ENCODE measurements around the gene ROR2.
"Not testable (repeated sequence)": the region's sequence is repeated elsewhere in the genome, so short reads cannot be mapped to it uniquely, and the experiment has no call there.

DNA sequence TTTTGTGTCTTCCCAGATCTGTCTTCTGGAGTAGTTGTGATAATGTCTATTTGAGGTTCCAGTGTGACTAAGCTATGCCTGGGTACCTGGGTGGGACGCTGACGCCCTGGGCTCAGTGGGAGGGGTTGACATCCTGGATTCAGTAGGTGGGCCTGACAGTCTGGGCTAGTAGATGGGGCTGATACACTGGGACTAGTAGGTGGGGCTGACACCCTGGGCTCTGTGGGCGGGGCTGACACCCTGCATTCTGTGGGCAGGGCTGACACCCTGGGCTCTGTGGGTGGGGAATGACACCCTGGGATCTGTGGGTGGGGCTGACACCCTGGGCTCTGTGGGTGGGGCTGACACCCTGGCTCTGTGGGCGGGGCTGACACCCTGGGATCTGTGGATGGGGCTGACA lies 153.5 kb downstream of the ROR2 start:
- TF ChIP-seq, protein P1, sequence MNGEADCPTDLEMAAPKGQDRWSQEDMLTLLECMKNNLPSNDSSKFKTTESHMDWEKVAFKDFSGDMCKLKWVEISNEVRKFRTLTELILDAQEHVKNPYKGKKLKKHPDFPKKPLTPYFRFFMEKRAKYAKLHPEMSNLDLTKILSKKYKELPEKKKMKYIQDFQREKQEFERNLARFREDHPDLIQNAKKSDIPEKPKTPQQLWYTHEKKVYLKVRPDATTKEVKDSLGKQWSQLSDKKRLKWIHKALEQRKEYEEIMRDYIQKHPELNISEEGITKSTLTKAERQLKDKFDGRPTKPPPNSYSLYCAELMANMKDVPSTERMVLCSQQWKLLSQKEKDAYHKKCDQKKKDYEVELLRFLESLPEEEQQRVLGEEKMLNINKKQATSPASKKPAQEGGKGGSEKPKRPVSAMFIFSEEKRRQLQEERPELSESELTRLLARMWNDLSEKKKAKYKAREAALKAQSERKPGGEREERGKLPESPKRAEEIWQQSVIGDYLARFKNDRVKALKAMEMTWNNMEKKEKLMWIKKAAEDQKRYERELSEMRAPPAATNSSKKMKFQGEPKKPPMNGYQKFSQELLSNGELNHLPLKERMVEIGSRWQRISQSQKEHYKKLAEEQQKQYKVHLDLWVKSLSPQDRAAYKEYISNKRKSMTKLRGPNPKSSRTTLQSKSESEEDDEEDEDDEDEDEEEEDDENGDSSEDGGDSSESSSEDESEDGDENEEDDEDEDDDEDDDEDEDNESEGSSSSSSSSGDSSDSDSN (CRISPR knock-in tag; IDR thresholded peaks at IDR 0.05), result not testable (repeated sequence)
- not testable (repeated sequence) for TF ChIP-seq JUND (CRISPR knock-in tag; IDR thresholded peaks at IDR 0.05)
